ENCODE results near the gene DMWD. TPM values are rescaled to one million over a fixed set of nuclear protein-coding genes. Genes with fewer than 3 reads are reported as not detected.
A peak's percentile ranks its signal among the peaks of the same experiment; 100 is the strongest.

Gene DMWD
- total and polyA plus RNA-seq, 2 of the 4 experiments (the other 2 are of a cell fraction), result 9.7 to 28.5 TPM

GRCh38 chr19:45817010-45817724, 24.5 kb upstream of the DMWD start:
- Histone ChIP-seq H3K9me1 (ENCODE audit: insufficient read depth, low read length) (no peaks in the 10 kb centered on the region), H3K4me2 (ENCODE audit: low read depth, low read length) (no peak overlapping the region), H3K36me3 (ENCODE audit: control insufficient read depth, insufficient read depth, low read length) (peaks cover 32% of the 10 kb centered on the region), H3K27me3 (ENCODE audit: control insufficient read depth, insufficient read depth, low read length) (no peaks in the 10 kb centered on the region), H4K5ac (ENCODE audit: low read depth, low read length) (no peak overlapping the region), H2AK9ac (replicated peaks; ENCODE audit: low read depth, low read length, poor library complexity) (peak overlapping the region; percentile 11), H3K23ac (ENCODE audit: low read depth, low read length) (0 out of 2 replicates have a peak overlapping the region, but pooled peaks have one; percentile 13), H2AK5ac (ENCODE audit: low read depth, low read length) (0 out of 2 replicates have a peak overlapping the region, but pooled peaks have one; percentile 23), H4K8ac (ENCODE audit: low read depth in 2 of 2, low read length in 2 of 2) (peak overlapping the region in 1 of 2 experiments; percentile 36; a peak in 1 of 4 replicates), H3K9me3 (ENCODE audit: control insufficient read depth, insufficient read depth, low read length) (no peaks in the 10 kb centered on the region), H3K56ac (ENCODE audit: extremely low read depth, insufficient read depth, low read length) (no peak overlapping the region), H2BK120ac (ENCODE audit: low read depth, low read length) (no peak overlapping the region), H2BK20ac (ENCODE audit: low read depth, low read length) (no peak overlapping the region), H4K91ac (ENCODE audit: insufficient read depth, low read depth, low read length) (no peak overlapping the region), H4K20me1 (ENCODE audit: insufficient read depth, low read length) (peaks cover 9% of the 10 kb centered on the region), H2BK15ac (ENCODE audit: low read depth, low read length) (no peak overlapping the region), H3K14ac (replicated peaks; ENCODE audit: low read depth, low read length) (no peak overlapping the region), H2AFZ (replicated peaks; ENCODE audit: low read length, poor library complexity) (no peak overlapping the region), H2BK5ac (ENCODE audit: low read depth, low read length, poor library complexity, severe bottlenecking) (no peak overlapping the region), H3K27ac (ENCODE audit: insufficient read depth, low read length) (no peak overlapping the region), H3K4me3 (ENCODE audit: insufficient read depth, low read depth, low read length) (no peak overlapping the region), H3K79me1 (ENCODE audit: low read depth in 1 of 2, low read length in 2 of 2) (no peaks in the 10 kb centered on the region; a peak in 1 of 4 replicates), H3K4me1 (ENCODE audit: control insufficient read depth, insufficient read depth, low read length) (no peaks in the 10 kb centered on the region), H3K4ac (ENCODE audit: low read depth, low read length) (peak overlapping the region; percentile 25; the same call in 1 of the 2 replicates), H3K9ac (ENCODE audit: low read depth, low read length) (no peak overlapping the region), H3K18ac (ENCODE audit: low read depth, low read length) (no peak overlapping the region)
- DNase-seq (peak; percentile 90), ATAC-seq (ENCODE audit: low read depth) (peak; percentile 97)
- intact Hi-C loops (cut with micrococcal nuclease), result no loop called here
- BruUV-seq (replicated peaks), result no TSS peak
- ChIA-PET CTCF (interaction anchor here (0.5 to 1.6 kb wide), 10 partner anchors 9 to 1517 kb away, joined by 3 to 7 read pairs (median 4); partner anchors contain the start of genes SIX5 and SNRPD2), POLR2A (ENCODE audit: unreplicated experiment) (interaction anchor here (0.6 kb wide), 1 partner anchor 35 kb away, joined by 14 read pairs; the partner anchor contains the start of gene DMPK)
- dilution Hi-C loops (cut with HindIII; ENCODE audit: low sequenced_read_pairs, unreplicated experiment), result no loop called here
- in situ Hi-C loops (cut with MboI; ENCODE audit: low sequenced_read_pairs), result no loop called here
- 53% methylated on average over 4 of the region's 24 CpGs; no CpG with 5 or more reads in 1 of the 2 experiments for WGBS, 2 experiments (ENCODE audit: extremely low coverage in 2 of 2, insufficient read length in 1 of 2)
- TF ChIP-seq MAFK (IDR thresholded peaks at IDR 0.05; ENCODE audit: low read depth, low read length) (no peak), MXI1 (IDR thresholded peaks at IDR 0.05; ENCODE audit: borderline replicate concordance, low read depth, low read length) (0 out of 2 replicates have a peak, but pooled peaks have one; percentile 26), POLR2A (IDR thresholded peaks at IDR 0.05; ENCODE audit: low read depth, low read length) (no peak), SMC3 (IDR thresholded peaks at IDR 0.05; ENCODE audit: low read depth, low read length) (peak; percentile 70), RAD21 (IDR thresholded peaks at IDR 0.05; ENCODE audit: low read length) (peak; percentile 68), CEBPB (IDR thresholded peaks at IDR 0.05; ENCODE audit: low read depth, low read length) (no peak), RFX5 (IDR thresholded peaks at IDR 0.05; ENCODE audit: low read depth, low read length) (no peak), BHLHE40 (IDR thresholded peaks at IDR 0.05; ENCODE audit: low read depth, low read length) (peak; percentile 80)
- TF ChIP-seq, protein P1, sequence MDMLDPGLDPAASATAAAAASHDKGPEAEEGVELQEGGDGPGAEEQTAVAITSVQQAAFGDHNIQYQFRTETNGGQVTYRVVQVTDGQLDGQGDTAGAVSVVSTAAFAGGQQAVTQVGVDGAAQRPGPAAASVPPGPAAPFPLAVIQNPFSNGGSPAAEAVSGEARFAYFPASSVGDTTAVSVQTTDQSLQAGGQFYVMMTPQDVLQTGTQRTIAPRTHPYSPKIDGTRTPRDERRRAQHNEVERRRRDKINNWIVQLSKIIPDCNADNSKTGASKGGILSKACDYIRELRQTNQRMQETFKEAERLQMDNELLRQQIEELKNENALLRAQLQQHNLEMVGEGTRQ (IDR thresholded peaks at IDR 0.05; ENCODE audit: low read depth, low read length), result peak; percentile 91
- TF ChIP-seq, protein P2, sequence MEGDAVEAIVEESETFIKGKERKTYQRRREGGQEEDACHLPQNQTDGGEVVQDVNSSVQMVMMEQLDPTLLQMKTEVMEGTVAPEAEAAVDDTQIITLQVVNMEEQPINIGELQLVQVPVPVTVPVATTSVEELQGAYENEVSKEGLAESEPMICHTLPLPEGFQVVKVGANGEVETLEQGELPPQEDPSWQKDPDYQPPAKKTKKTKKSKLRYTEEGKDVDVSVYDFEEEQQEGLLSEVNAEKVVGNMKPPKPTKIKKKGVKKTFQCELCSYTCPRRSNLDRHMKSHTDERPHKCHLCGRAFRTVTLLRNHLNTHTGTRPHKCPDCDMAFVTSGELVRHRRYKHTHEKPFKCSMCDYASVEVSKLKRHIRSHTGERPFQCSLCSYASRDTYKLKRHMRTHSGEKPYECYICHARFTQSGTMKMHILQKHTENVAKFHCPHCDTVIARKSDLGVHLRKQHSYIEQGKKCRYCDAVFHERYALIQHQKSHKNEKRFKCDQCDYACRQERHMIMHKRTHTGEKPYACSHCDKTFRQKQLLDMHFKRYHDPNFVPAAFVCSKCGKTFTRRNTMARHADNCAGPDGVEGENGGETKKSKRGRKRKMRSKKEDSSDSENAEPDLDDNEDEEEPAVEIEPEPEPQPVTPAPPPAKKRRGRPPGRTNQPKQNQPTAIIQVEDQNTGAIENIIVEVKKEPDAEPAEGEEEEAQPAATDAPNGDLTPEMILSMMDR (conservative IDR thresholded peaks at IDR 0.05; ENCODE audit: low read depth, low read length), result peak; percentile 99
